Neural crest cell (in vitro differentiated cells): ENCODE data around the gene ARMH4. TPM values are rescaled to one million over a fixed set of nuclear protein-coding genes. Genes with fewer than 3 reads are reported as not detected.

ENCODE experiments used
- DNase-seq: peaks from one replicate; pipeline ENCODE4 v3.0.0; 2021; ENCODE audit warnings: low read depth, mixed read lengths, low spot score
- H3K27ac Mint-ChIP-seq: one replicate; pipeline ENCODE4 v1.8.0; 2021; ENCODE audit warnings: mild to moderate bottlenecking, mixed read lengths; ENCODE audit not compliant: unreplicated experiment
- H3K27me3 Mint-ChIP-seq: 2 replicates; pipeline ENCODE4 v1.8.0; 2021; ENCODE audit warnings: low read depth, mild to moderate bottlenecking, mixed read lengths
- H3K36me3 Mint-ChIP-seq: 2 replicates; pipeline ENCODE4 v1.8.0; 2021; ENCODE audit warnings: low read depth, mild to moderate bottlenecking, mixed read lengths
- H3K4me1 Mint-ChIP-seq: 2 replicates; pipeline ENCODE4 v1.8.0; 2021; ENCODE audit warnings: mixed read lengths
- H3K4me3 Mint-ChIP-seq: one replicate; pipeline ENCODE4 v1.8.0; 2021; ENCODE audit warnings: mild to moderate bottlenecking, mixed read lengths
- H3K9me3 Mint-ChIP-seq: 2 replicates; pipeline ENCODE4 v1.8.0; 2021; ENCODE audit warnings: mixed read lengths
- CTCF ChIP-seq: fragments of 200-600 bp; sonication (generic); conservative IDR thresholded peaks from 2 replicates; pipeline ENCODE4 v1.5.0; 2021; ENCODE audit warnings: antibody characterized with exemption, mild to moderate bottlenecking
- total RNA-seq: library from RNA; stranded (reverse); gene quantifications from 2 replicates; pipeline ENCODE4 v1.2.1, GENCODE V29; 2021

The ARMH4 gene
- total RNA-seq, 1 donor from 2014 or later, result 36.2 TPM

- no peak overlapping the region for H3K4me3 Mint-ChIP-seq
- no peak for TF ChIP-seq CTCF
- H3K9me3 Mint-ChIP-seq, result no peaks in the 10 kb centered on the region
- no peak for DNase-seq
- no peaks in the 10 kb centered on the region for H3K36me3 Mint-ChIP-seq
- no peaks in the 10 kb centered on the region for H3K27me3 Mint-ChIP-seq
- peaks cover 7% of the 10 kb centered on the region for H3K4me1 Mint-ChIP-seq
- no peak overlapping the region for H3K27ac Mint-ChIP-seq
These were observed 8.9 kb downstream of the ARMH4 start for GRCh38 chr14:58143106-58143505.

GRCh38 chr14:58141893-58142292 is 10.1 kb downstream of the ARMH4 start:
- Mint-ChIP-seq H3K4me1 (peaks cover 7% of the 10 kb centered on the region), H3K9me3 (no peaks in the 10 kb centered on the region), H3K27ac (no peak overlapping the region), H3K27me3 (no peaks in the 10 kb centered on the region), H3K36me3 (no peaks in the 10 kb centered on the region), H3K4me3 (no peak overlapping the region)
- no peak for DNase-seq
- TF ChIP-seq CTCF, result no peak

DNA sequence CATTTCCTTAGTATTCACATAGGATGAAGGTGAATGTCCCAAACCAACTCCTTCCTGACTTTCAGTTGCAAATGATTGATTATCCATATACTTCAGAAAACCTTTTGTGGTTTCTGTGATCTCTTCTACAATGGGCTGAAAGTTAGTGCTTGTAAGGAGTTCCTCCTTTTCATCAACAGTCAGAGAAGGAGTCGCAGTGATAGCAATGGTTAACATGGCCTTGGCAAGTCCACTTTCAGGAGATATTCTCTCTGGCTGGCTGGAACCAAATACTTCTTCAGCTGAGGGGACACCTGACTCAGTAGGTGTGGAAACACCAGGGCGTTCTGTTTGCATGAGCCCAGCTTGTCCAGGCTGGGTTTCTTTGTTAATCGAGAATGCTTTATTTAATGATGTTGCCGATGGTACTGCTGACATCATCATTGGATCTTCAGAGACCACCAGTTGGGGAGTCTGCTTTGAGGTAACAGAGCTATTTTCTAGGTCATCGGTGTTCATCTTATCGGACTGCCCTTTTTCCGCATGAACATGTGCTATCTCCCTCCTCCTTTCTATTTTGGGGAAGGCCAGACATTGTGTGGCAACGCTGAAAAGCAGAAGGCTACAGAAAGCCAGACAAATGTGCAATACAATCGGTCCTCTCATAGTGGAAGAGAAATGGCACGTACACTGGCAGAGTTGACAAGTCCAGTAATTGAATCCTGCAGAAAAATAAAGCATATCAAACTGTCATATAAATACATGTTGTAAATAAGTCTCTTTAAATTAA is 13.1 kb downstream of the ARMH4 start:
- Mint-ChIP-seq H3K4me3 (no peak overlapping the region), H3K27ac (no peak overlapping the region), H3K27me3 (no peaks in the 10 kb centered on the region), H3K4me1 (peaks cover 3% of the 10 kb centered on the region), H3K9me3 (no peaks in the 10 kb centered on the region), H3K36me3 (no peaks in the 10 kb centered on the region)
- DNase-seq, result no peak
- TF ChIP-seq CTCF, result no peak

- H3K36me3 Mint-ChIP-seq, result no peaks in the 10 kb centered on the region
- no peaks in the 10 kb centered on the region for H3K9me3 Mint-ChIP-seq
- H3K27me3 Mint-ChIP-seq, result no peaks in the 10 kb centered on the region
- no peak overlapping the region for H3K27ac Mint-ChIP-seq
- no peak for TF ChIP-seq CTCF
- peaks cover 3% of the 10 kb centered on the region for H3K4me1 Mint-ChIP-seq
- no peak overlapping the region for H3K4me3 Mint-ChIP-seq
- DNase-seq, result no peak
These were observed 13.8 kb downstream of the ARMH4 start for GRCh38 chr14:58138031-58138713.

- Mint-ChIP-seq H3K4me1 (peaks cover 5% of the 10 kb centered on the region), H3K9me3 (no peaks in the 10 kb centered on the region), H3K27me3 (no peaks in the 10 kb centered on the region), H3K27ac (no peak overlapping the region), H3K4me3 (no peak overlapping the region), H3K36me3 (peaks cover 4% of the 10 kb centered on the region)
- no peak for TF ChIP-seq CTCF
- no peak for DNase-seq
These were observed 18.3 kb downstream of the ARMH4 start for GRCh38 chr14:58133739-58134138.
